ENCODE data around the gene APIP. TPM values are rescaled to one million over a fixed set of nuclear protein-coding genes. Genes with fewer than 3 reads are reported as not detected.

APIP gene
- total RNA-seq, 4 donors from 2014 or later, result 30.0 to 36.9 (median 35.6) TPM

DNA sequence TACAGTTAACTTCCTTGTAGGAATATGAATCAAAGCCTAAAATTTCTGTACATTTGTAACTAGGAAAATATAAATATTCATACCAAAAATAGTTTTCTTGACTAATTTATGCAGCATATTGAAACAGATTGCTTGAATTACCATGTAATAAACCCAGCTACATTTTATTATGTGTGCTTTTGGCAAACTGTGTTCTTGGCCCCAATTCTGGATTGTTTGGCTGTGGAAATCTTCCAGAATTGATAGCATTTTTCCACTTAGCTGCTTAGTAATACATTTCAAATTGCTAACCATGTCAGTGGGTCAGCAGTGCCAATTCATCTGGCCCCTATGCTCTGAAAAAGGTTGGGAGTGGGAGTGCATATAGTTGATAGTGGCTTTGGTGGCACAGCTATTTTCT is 32.5 kb upstream of the APIP start:
- intact Hi-C loops (cut with DNase I), result no loop called here
- peaks cover 9 to 12% (median 11%) of the 10 kb centered on the region in 4 donors for H3K4me1 ChIP-seq
- no peak overlapping the region for H3K4me3 ChIP-seq
- DNase-seq (ENCODE audit: extremely low spot score), result no peak
- TF ChIP-seq POLR2A (IDR thresholded peaks at IDR 0.05; ENCODE audit: low read depth) (no peak), EP300 (IDR thresholded peaks at IDR 0.05) (no peak), POLR2AphosphoS5 (IDR thresholded peaks at IDR 0.05) (no peak)
- TF ChIP-seq, protein P1, sequence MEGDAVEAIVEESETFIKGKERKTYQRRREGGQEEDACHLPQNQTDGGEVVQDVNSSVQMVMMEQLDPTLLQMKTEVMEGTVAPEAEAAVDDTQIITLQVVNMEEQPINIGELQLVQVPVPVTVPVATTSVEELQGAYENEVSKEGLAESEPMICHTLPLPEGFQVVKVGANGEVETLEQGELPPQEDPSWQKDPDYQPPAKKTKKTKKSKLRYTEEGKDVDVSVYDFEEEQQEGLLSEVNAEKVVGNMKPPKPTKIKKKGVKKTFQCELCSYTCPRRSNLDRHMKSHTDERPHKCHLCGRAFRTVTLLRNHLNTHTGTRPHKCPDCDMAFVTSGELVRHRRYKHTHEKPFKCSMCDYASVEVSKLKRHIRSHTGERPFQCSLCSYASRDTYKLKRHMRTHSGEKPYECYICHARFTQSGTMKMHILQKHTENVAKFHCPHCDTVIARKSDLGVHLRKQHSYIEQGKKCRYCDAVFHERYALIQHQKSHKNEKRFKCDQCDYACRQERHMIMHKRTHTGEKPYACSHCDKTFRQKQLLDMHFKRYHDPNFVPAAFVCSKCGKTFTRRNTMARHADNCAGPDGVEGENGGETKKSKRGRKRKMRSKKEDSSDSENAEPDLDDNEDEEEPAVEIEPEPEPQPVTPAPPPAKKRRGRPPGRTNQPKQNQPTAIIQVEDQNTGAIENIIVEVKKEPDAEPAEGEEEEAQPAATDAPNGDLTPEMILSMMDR (IDR thresholded peaks at IDR 0.05), result no peak
- H3K36me3 ChIP-seq, result no peaks in the 10 kb centered on the region
- peaks cover 0 to 6% (median 0%) of the 10 kb centered on the region in 4 donors for H3K9me3 ChIP-seq
- no peaks in the 10 kb centered on the region for H3K27me3 ChIP-seq
- H3K27ac ChIP-seq (replicated peaks in 1 of 4), result no peak overlapping the region

DNA sequence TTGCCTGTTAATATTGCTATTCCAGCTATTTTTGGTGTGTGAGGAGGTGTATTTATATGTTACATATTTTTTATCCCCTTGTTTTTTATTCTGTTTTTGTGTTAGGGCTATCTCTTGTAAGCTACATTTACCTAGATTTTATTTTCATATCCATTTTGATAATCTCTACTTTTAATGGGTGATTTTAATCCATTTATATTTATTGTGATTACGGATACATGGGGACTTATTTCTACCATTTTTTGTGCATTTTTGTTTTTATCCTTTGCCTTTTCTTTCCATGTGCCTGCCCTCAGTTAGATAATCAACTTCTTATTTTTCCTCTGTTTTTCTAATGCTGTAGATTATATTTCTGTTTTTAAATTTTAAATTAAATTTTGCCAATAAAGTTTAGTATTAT is 28.5 kb upstream of the APIP start:
- intact Hi-C loops (cut with DNase I), result no loop called here
- peaks cover 0 to 8% (median 2%) of the 10 kb centered on the region in 4 donors for H3K36me3 ChIP-seq
- DNase-seq (ENCODE audit: extremely low spot score), result no peak
- H3K4me1 ChIP-seq, result peaks cover 9 to 27% (median 23%) of the 10 kb centered on the region in 4 donors
- H3K27ac ChIP-seq (replicated peaks in 1 of 4), result no peak overlapping the region
- H3K27me3 ChIP-seq, result no peaks in the 10 kb centered on the region
- 93% methylated on average over 1 of the region's 1 CpG for WGBS
- H3K4me3 ChIP-seq, result no peak overlapping the region
- no peak for TF ChIP-seq POLR2A (IDR thresholded peaks at IDR 0.05; ENCODE audit: low read depth)
- TF ChIP-seq, protein P1 (IDR thresholded peaks at IDR 0.05), result no peak
- TF ChIP-seq POLR2AphosphoS5 (IDR thresholded peaks at IDR 0.05), result no peak
- TF ChIP-seq EP300 (IDR thresholded peaks at IDR 0.05), result no peak
- peaks cover 0 to 6% (median 0%) of the 10 kb centered on the region in 4 donors for H3K9me3 ChIP-seq

GRCh38 chr11:34941688-34942087 is 25.5 kb upstream of the APIP start:
- peaks cover 3 to 38% (median 32%) of the 10 kb centered on the region in 4 donors for H3K4me1 ChIP-seq
- no peaks in the 10 kb centered on the region for H3K27me3 ChIP-seq
- H3K36me3 ChIP-seq, result peaks cover 0 to 8% (median 2%) of the 10 kb centered on the region in 4 donors
- DNase-seq (ENCODE audit: extremely low spot score), result no peak
- intact Hi-C loops (cut with DNase I), result no loop called here
- H3K27ac ChIP-seq (replicated peaks in 1 of 4), result no peak overlapping the region
- WGBS, result 93% methylated on average over 13 of the region's 13 CpGs
- H3K4me3 ChIP-seq, result no peak overlapping the region
- H3K9me3 ChIP-seq, result peaks cover 0 to 6% (median 0%) of the 10 kb centered on the region in 4 donors
- TF ChIP-seq EP300 (IDR thresholded peaks at IDR 0.05) (no peak), POLR2A (IDR thresholded peaks at IDR 0.05; ENCODE audit: low read depth) (no peak), POLR2AphosphoS5 (IDR thresholded peaks at IDR 0.05) (no peak)
- TF ChIP-seq, protein P1 (IDR thresholded peaks at IDR 0.05), result no peak

DNA sequence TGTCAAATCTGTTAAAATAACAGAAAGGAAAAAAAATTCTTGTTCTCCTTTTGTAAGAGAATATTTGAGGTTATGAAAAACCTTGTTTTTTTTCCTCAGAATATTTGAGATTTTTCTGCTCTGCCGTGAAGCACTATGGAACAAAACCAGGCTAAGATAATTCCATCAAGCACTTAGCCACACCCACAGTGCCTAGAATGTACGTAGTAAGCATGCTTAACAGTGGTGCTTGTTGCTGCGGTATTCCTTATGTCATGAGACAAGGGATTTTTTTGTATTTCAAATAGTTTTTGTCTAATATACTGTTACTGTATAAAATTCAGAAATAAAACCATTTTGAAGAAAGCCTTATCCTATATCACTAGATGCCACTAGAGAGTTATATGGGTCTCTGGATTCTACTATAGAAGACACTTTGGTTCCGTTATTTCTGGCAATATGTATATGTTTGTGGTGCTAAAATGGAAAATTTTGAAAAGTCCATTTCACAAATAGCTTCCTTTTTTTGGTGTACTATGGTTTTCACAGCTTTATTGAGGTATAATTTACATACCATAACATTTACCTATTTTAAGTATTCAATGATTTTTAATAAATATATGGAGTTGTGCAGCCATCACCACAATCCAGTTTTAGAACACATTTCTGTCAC is 24.0 kb upstream of the APIP start:
- 53% methylated on average over 4 of the region's 4 CpGs for WGBS
- Histone ChIP-seq H3K27me3 (no peaks in the 10 kb centered on the region), H3K9me3 (peaks cover 0 to 6% (median 0%) of the 10 kb centered on the region in 4 donors), H3K4me1 (peaks cover 3 to 47% (median 33%) of the 10 kb centered on the region in 4 donors), H3K27ac (replicated peaks in 1 of 4) (peak overlapping the region in 2 of 4 donors; percentile 2 to 31), H3K4me3 (no peak overlapping the region), H3K36me3 (peaks cover 0 to 8% (median 2%) of the 10 kb centered on the region in 4 donors)
- DNase-seq (ENCODE audit: extremely low spot score), result no peak
- intact Hi-C loops (cut with DNase I), result no loop called here
- TF ChIP-seq POLR2AphosphoS5 (IDR thresholded peaks at IDR 0.05), result no peak
- TF ChIP-seq EP300 (IDR thresholded peaks at IDR 0.05), result no peak
- no peak for TF ChIP-seq POLR2A (IDR thresholded peaks at IDR 0.05; ENCODE audit: low read depth)
- TF ChIP-seq, protein P1 (IDR thresholded peaks at IDR 0.05), result no peak
